ENCODE measurements around the gene GAMT.

GAMT gene

GRCh38 chr19:1383312-1384084 is 17.8 kb downstream of the GAMT start, which contains the start of gene NDUFS7:
Gene NDUFS7 (plus strand): TSS chr19:1383907. CDS start chr19:1383927, 20 bp downstream.
- DNase-seq: peak; percentile 92 to 96

- DNase-seq: no peak
Measured at GRCh38 chr19:1383017-1383311, 18.4 kb downstream of the GAMT start.

- no peak for DNase-seq
Measured at GRCh38 chr19:1382250-1382649, 19.1 kb downstream of the GAMT start.

- no peak for DNase-seq
Measured at GRCh38 chr19:1379961-1380489, 21.3 kb downstream of the GAMT start.

- no peak for DNase-seq
Measured at GRCh38 chr19:1379126-1379905, 22.0 kb downstream of the GAMT start.

- no peak for DNase-seq
Measured at GRCh38 chr19:1377965-1378785, 23.2 kb downstream of the GAMT start.

- DNase-seq: no peak
Measured at GRCh38 chr19:1377176-1377964, 24.0 kb downstream of the GAMT start.

- DNase-seq: no peak
Measured at GRCh38 chr19:1376415-1376805, 24.9 kb downstream of the GAMT start.

- no peak for DNase-seq
Measured at GRCh38 chr19:1374250-1374577, 27.1 kb downstream of the GAMT start.

- DNase-seq: peak in 1 of 2 experiments; percentile 61
Measured at GRCh38 chr19:1373534-1374249, 27.6 kb downstream of the GAMT start.

GRCh38 chr19:1373042-1373533 is 28.3 kb downstream of the GAMT start:
- no peak for DNase-seq

GRCh38 chr19:1370579-1371361 is 30.6 kb downstream of the GAMT start:
- DNase-seq: no peak

GRCh38 chr19:1369214-1369805 is 32.0 kb downstream of the GAMT start:
- no peak for DNase-seq

GRCh38 chr19:1366899-1367870 is 34.2 kb downstream of the GAMT start:
- DNase-seq: no peak

- DNase-seq: no peak
Measured at GRCh38 chr19:1366296-1366695, 35.0 kb downstream of the GAMT start.

GRCh38 chr19:1365319-1366269 is 35.7 kb downstream of the GAMT start:
- no peak for DNase-seq

- DNase-seq: no peak
Measured at GRCh38 chr19:1364070-1364704, 37.2 kb downstream of the GAMT start.
